ENCODE data around the gene TMEM131.

Gene TMEM131

DNA sequence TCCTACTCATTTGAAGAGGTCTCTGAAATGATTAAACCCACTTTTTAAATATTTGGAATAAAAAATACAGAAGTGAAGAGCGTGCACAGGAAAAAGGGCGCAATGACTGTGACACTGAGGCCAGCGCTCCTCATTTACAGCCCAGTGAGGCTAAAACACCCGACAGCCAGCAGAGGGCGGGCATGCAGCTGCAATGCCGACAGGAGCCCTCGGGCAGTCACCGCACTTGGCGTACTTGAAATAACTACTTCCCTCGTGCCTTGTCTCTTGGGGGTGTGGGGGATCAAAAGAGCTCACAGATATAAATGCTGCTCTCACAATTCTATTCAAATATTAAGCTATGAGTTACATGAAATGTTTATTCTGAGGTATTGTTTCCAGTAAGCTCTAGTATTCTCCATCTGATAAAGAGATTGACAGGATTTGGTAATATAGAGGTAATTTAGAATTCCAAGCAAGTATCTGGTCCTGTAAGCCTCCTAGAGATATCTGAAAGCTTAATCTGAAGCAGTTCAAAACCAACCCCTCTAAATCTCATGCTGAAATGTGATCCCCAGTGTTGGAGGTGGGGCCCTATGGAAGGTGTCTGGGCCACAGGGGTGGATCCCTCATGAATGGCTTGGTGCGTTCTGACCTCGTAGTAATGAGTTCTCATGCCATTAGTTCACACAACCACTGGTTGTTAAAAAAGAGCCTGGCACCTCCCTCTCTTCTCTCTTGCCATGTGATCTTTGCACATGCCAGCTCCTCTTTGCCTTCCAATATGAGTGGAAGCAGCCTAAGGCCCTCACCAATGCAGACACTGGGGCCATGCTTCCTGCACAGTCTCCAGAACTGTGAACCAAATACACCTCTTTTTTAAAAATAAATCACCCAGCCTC lies 188.8 kb downstream of the TMEM131 start (continued):
- TF ChIP-seq, protein P1, sequence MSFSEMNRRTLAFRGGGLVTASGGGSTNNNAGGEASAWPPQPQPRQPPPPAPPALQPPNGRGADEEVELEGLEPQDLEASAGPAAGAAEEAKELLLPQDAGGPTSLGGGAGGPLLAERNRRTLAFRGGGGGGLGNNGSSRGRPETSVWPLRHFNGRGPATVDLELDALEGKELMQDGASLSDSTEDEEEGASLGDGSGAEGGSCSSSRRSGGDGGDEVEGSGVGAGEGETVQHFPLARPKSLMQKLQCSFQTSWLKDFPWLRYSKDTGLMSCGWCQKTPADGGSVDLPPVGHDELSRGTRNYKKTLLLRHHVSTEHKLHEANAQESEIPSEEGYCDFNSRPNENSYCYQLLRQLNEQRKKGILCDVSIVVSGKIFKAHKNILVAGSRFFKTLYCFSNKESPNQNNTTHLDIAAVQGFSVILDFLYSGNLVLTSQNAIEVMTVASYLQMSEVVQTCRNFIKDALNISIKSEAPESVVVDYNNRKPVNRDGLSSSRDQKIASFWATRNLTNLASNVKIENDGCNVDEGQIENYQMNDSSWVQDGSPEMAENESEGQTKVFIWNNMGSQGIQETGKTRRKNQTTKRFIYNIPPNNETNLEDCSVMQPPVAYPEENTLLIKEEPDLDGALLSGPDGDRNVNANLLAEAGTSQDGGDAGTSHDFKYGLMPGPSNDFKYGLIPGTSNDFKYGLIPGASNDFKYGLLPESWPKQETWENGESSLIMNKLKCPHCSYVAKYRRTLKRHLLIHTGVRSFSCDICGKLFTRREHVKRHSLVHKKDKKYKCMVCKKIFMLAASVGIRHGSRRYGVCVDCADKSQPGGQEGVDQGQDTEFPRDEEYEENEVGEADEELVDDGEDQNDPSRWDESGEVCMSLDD (tag by site-specific recombination; IDR thresholded peaks at IDR 0.05), result no peak
- no peak for TF ChIP-seq ZNF391 (tag by site-specific recombination; IDR thresholded peaks at IDR 0.05; ENCODE audit: borderline replicate concordance, low read depth)
- TF ChIP-seq, protein P2, sequence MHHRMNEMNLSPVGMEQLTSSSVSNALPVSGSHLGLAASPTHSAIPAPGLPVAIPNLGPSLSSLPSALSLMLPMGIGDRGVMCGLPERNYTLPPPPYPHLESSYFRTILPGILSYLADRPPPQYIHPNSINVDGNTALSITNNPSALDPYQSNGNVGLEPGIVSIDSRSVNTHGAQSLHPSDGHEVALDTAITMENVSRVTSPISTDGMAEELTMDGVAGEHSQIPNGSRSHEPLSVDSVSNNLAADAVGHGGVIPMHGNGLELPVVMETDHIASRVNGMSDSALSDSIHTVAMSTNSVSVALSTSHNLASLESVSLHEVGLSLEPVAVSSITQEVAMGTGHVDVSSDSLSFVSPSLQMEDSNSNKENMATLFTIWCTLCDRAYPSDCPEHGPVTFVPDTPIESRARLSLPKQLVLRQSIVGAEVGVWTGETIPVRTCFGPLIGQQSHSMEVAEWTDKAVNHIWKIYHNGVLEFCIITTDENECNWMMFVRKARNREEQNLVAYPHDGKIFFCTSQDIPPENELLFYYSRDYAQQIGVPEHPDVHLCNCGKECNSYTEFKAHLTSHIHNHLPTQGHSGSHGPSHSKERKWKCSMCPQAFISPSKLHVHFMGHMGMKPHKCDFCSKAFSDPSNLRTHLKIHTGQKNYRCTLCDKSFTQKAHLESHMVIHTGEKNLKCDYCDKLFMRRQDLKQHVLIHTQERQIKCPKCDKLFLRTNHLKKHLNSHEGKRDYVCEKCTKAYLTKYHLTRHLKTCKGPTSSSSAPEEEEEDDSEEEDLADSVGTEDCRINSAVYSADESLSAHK (tag by site-specific recombination; IDR thresholded peaks at IDR 0.05), result no peak
- no peak for TF ChIP-seq ZNF354C (tag by site-specific recombination; IDR thresholded peaks at IDR 0.05; ENCODE audit: borderline replicate concordance, low read depth)
- TF ChIP-seq, protein P3, sequence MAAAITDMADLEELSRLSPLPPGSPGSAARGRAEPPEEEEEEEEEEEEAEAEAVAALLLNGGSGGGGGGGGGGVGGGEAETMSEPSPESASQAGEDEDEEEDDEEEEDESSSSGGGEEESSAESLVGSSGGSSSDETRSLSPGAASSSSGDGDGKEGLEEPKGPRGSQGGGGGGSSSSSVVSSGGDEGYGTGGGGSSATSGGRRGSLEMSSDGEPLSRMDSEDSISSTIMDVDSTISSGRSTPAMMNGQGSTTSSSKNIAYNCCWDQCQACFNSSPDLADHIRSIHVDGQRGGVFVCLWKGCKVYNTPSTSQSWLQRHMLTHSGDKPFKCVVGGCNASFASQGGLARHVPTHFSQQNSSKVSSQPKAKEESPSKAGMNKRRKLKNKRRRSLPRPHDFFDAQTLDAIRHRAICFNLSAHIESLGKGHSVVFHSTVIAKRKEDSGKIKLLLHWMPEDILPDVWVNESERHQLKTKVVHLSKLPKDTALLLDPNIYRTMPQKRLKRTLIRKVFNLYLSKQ (tag by site-specific recombination; IDR thresholded peaks at IDR 0.05; ENCODE audit: borderline replicate concordance), result no peak
- TF ChIP-seq ZNF660 (tag by site-specific recombination; IDR thresholded peaks at IDR 0.05), result peak; percentile 62; the same call in 1 of the 2 replicates
- 0 out of 2 replicates have a peak, but pooled peaks have one; percentile 65 for TF ChIP-seq ZSCAN30 (tag by site-specific recombination; IDR thresholded peaks at IDR 0.05)
- TF ChIP-seq ZNF623 (tag by site-specific recombination; IDR thresholded peaks at IDR 0.05), result no peak
- no peak for TF ChIP-seq TCF7L2 (IDR thresholded peaks at IDR 0.05; ENCODE audit: borderline replicate concordance, low read depth, low read length)
- TF ChIP-seq ZNF707 (tag by site-specific recombination; IDR thresholded peaks at IDR 0.05), result no peak
- TF ChIP-seq, protein P4, sequence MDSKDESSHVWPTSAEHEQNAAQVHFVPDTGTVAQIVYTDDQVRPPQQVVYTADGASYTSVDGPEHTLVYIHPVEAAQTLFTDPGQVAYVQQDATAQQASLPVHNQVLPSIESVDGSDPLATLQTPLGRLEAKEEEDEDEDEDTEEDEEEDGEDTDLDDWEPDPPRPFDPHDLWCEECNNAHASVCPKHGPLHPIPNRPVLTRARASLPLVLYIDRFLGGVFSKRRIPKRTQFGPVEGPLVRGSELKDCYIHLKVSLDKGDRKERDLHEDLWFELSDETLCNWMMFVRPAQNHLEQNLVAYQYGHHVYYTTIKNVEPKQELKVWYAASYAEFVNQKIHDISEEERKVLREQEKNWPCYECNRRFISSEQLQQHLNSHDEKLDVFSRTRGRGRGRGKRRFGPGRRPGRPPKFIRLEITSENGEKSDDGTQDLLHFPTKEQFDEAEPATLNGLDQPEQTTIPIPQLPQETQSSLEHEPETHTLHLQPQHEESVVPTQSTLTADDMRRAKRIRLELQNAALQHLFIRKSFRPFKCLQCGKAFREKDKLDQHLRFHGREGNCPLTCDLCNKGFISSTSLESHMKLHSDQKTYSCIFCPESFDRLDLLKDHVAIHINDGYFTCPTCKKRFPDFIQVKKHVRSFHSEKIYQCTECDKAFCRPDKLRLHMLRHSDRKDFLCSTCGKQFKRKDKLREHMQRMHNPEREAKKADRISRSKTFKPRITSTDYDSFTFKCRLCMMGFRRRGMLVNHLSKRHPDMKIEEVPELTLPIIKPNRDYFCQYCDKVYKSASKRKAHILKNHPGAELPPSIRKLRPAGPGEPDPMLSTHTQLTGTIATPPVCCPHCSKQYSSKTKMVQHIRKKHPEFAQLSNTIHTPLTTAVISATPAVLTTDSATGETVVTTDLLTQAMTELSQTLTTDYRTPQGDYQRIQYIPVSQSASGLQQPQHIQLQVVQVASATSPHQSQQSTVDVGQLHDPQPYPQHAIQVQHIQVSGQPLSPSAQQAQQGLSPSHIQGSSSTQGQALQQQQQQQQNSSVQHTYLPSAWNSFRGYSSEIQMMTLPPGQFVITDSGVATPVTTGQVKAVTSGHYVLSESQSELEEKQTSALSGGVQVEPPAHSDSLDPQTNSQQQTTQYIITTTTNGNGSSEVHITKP (tag by site-specific recombination; IDR thresholded peaks at IDR 0.05), result 0 out of 2 replicates have a peak, but pooled peaks have one; percentile 20
- TF ChIP-seq HOXC10 (CRISPR knock-in tag; IDR thresholded peaks at IDR 0.05), result no peak
- TF ChIP-seq HOXA7 (CRISPR knock-in tag; IDR thresholded peaks at IDR 0.05; ENCODE audit: borderline replicate concordance), result no peak
- TF ChIP-seq, protein P5, sequence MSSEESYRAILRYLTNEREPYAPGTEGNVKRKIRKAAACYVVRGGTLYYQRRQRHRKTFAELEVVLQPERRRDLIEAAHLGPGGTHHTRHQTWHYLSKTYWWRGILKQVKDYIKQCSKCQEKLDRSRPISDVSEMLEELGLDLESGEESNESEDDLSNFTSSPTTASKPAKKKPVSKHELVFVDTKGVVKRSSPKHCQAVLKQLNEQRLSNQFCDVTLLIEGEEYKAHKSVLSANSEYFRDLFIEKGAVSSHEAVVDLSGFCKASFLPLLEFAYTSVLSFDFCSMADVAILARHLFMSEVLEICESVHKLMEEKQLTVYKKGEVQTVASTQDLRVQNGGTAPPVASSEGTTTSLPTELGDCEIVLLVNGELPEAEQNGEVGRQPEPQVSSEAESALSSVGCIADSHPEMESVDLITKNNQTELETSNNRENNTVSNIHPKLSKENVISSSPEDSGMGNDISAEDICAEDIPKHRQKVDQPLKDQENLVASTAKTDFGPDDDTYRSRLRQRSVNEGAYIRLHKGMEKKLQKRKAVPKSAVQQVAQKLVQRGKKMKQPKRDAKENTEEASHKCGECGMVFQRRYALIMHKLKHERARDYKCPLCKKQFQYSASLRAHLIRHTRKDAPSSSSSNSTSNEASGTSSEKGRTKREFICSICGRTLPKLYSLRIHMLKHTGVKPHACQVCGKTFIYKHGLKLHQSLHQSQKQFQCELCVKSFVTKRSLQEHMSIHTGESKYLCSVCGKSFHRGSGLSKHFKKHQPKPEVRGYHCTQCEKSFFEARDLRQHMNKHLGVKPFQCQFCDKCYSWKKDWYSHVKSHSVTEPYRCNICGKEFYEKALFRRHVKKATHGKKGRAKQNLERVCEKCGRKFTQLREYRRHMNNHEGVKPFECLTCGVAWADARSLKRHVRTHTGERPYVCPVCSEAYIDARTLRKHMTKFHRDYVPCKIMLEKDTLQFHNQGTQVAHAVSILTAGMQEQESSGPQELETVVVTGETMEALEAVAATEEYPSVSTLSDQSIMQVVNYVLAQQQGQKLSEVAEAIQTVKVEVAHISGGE (tag by site-specific recombination; conservative IDR thresholded peaks at IDR 0.05; ENCODE audit: low read depth), result no peak
- no peak for TF ChIP-seq ZBTB17 (tag by site-specific recombination; IDR thresholded peaks at IDR 0.05)
- peak; percentile 76 for TF ChIP-seq ZNF654 (tag by site-specific recombination; IDR thresholded peaks at IDR 0.05; ENCODE audit: low read depth)

Measured in HEK293 (cell line).